GM18873 (cell line): ENCODE results near the gene AKNA.

Experiments
- ATAC-seq: cut with Tn5 transposase; IDR thresholded peaks from one replicate; pipeline ENCODE4 v1.9.1; 2021; ENCODE audit warnings: mild to moderate bottlenecking, moderate library complexity, moderate number of reproducible peaks; ENCODE audit not compliant: unreplicated experiment, low FRiP score

The AKNA gene

DNA sequence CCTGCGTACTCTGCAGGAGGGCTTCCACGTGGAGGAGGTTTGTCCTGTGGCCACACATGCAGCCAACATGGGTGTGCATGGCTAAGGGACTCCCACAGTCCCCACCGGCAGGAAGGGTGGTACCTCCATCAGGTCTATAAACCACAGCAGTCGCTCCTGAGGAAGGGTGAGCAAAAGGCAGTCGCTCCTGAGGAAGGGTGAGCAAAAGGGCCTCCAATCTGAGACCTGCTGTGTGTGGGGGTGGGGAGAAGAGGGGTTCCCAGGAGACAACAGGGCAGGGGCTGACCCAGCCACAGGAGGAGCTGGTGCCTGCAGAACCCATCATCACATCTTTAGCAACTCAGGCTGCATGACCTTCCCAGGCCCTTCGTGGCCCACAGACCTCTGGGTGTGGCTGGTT lies 30.3 kb upstream of the AKNA start:
- no peak for ATAC-seq

DNA sequence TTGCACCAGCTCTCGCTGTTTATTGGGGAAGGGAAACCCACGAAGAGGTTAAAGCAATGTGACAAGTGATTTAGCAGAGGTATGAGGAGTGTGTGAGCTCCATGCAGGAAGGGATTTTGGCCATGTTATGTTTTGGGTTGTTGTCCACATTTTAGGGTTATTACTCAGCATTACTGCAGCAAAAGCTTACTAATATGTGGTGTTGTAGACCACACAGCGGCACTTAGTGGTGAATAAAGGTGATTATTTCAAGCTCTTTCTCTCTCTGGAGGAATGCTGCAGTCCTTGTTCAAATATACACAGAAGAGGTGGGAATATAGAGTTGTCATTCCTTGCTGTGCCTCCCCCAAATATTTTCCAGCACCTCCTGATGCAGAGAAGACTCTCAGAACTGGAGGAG lies 29.7 kb upstream of the AKNA start:
- ATAC-seq: no peak

DNA sequence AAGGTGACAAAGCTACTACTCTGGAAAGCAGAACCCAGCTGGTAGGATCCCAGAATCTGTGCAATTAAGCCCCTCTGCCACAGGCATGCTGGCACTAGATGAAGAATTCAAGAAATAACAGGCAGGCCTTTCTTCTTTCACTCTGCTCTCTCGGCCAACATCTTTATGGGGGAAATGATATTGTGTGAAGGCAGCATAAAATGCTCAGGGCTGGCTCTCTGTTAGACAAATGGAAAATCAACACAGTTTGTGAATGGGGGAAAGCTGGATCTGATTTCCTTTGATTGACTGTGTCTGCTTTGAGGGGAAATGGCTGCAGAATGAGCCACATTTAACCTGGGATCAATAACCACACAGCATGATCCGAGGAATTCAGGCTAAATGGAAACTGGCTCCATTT lies 29.1 kb upstream of the AKNA start:
- ATAC-seq: no peak

DNA sequence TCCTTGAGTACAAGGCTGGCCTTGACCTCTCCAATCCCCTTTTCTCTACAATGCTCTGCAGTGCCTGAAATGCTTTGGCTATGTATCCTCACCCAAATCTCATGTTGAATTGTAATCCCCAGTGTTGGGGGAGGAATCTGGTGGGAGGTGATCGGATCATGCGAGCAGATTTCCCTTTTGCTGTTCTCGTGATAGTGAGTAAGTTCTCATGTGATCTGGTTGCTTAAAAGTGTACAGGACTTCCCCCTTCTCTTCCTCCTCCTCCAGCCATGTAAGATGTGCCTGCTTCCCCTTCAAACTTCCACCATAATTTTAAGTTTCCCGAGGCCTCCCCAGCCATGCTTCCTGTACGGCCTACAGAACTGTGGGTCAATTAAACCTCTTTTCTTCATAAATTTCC lies 28.5 kb upstream of the AKNA start:
- no peak for ATAC-seq

DNA sequence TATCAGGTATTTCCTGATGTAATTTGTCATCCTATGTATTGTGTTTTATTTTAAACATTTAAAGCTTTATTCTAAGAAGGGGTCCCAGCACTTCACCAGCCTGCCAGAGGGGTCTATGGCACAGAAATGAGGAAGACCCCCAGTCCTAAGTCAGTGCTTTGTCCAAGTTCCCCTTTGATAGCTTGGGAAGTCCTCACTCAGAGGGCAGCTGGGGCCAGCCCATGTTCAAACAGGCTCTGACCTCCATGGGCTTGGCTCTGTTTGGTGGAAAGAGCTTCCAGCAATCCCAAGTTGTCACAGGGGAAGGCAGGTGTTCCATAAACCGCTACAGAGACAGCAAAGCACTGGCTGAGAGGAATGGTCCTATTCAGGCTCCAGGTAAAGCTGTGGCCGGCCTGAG lies 26.6 kb upstream of the AKNA start:
- no peak for ATAC-seq

DNA sequence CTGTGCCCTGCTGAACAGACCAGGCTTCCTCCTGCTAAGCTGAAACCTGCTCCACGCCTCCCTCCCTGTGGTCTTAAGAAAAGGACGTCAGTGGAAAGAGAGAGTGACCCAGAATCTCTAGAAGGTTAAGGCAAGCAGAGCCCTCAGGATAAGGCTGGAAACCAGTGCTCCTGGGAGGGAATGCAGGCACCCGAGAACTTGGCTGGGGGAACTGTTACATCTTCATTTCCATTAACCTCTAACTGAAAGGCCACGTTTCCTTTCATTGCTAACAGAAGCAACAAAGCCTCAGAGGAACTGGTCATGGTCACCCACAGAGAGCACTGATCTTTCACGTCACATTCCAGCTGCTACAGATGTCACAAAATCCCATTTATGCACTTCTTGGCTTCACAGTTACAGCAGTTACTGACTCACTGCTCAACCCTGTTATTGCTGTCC lies 26.1 kb upstream of the AKNA start:
- no peak for ATAC-seq

DNA sequence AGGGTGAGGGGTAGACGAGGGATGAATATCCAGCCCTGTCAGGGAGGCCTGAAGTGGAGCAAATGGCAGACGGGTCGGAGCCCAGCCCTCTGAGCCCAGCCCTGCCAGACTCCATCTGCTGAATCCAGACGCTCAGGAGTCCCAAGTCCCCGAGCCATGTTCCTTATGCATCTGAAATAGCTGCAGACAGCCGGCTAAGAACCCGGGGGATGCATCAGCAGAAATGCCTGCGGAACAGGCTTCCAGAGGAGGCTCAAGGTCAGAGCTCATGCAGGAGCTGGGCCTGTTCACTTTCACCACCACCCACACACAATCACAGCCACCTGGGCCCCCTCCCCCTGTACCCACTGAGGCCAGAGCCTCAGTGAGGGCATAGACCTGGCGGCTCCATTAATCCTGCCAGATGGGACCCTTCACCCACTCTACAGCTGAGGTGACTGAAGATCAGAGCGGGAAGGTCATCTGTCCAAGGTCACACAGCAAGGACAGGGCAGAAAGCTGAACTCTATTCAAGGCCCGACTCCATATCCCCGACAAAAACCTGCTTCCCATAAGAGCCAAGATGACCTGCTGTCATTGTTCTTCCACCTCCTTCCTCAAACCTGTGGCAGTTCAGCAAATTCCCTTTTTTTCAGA lies 24.4 kb upstream of the AKNA start:
- ATAC-seq: no peak

DNA sequence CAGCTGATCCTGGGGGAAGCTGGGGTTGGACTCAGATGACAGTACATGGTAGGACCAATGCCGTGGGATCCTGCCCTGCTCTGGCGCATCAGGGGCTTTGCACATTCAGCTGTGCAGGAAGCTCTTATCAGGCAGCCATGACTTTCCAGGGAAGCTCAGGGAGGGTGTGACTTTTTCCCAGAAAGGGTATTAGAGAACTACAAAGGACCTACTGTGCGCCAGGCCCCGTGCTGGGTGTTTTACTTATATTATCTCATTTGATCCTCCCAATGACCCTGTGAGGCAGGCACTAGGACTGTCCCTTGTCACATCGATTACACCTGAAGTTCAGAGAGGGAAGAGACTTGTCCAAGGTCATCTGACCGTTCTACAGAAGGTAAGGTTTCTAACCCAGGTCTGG lies 23.7 kb upstream of the AKNA start:
- ATAC-seq: no peak

DNA sequence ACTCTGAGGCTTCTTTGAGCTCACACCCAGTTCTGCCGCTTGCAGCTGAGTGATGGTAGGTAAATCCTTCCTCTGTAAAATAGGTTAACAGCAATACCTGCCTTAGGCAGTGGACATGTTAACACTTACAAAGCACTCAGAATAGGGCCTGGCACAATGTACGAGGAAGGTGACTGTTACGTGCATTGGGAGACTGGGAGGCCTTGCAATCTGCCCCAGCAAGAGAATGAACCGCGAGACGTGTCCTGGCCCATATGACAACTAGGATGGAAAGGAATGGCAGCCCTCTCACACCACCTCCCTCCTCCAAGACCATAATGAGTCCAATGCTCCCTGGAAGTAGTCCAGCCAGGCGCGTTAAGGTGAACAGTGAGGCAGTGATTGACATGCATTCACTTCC lies 23.1 kb upstream of the AKNA start:
- no peak for ATAC-seq

DNA sequence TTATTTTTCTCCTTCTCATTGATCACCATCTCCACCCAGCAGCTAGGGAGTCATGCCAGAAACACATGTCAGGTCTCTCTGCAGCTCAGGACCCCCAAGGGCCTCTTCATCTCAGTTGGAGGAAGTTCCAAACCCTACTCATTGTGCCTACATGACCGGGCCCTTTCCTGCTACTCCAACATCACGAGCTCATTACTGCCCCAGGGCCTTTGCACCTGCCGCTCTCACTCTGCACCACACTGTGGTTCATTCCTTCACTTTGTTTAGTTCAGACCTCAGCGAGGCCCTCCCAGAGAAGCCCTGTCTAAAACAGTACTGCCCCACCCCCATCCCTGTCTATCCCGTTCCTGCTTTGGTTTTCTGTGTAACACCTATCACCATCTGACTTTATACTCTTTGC lies 22.1 kb upstream of the AKNA start:
- ATAC-seq: no peak

DNA sequence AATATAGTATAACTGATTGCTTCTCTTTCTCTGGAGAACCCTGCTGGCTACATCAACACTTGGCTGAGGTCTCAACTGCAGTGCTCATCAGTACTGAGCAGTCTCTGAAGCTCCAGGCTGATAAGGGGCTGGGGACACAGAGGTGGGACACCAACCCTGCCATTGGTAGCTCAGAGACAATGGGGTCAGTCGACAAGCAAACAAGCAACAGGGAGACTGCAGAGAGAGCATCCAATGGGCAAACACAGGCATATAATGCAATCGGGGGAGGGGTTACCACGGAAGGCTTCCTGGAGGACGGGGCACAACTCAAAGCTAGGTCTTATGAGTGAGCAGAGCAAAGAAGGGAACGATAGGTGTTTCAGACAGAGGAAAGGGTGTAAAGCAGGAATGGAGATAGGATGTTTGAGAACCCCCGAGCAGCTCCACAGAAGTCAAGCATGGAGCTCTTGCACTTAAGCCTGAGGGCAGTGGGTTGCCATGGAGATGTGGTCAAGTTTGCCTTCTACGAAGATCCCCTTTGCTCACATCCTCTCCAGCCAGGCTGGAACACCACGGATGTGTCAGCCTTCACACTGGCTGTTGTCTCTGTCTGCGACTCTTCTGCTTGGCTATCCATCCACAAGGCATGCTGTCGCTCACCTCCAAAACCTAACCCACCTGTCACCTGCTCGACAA lies 21.5 kb upstream of the AKNA start:
- no peak for ATAC-seq

DNA sequence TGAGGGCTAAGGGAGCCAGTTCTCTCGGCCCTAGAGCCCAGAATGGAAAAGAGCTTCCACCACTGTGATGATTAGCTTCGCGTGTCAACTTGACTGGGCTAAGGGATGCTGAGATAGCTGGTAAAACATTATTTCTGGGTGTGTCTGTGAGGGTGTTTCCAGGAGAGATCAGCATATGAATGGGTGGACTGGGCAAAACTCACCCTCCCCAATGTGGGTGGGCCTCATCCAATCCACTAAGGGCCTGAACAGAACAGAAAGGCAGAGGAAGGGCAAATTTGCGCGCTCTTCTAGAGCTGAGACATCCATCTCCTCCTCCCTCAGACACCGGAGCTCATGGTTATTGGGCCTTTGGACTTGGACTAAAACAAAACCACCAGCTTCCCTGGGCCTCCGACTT lies 20.9 kb upstream of the AKNA start:
- no peak for ATAC-seq

DNA sequence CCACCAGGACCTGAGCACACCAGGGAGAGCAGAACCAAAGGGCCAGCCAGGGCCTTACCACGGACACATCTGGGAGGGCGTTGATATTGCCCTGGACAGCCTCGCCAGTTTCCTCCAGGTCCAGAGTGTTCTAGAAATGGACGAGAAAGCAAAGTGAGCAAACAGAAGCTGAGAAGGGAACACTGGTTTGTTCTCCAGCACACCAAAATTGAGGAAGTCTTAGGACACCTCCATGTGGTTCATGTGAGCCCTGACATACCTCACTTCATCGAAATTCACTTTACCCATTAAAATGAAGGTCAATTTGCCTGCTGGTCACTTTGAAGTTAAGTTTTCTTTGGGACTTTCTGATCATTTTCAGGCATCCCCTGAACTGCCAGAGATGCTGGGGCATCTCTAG lies 20.1 kb upstream of the AKNA start:
- ATAC-seq: no peak

DNA sequence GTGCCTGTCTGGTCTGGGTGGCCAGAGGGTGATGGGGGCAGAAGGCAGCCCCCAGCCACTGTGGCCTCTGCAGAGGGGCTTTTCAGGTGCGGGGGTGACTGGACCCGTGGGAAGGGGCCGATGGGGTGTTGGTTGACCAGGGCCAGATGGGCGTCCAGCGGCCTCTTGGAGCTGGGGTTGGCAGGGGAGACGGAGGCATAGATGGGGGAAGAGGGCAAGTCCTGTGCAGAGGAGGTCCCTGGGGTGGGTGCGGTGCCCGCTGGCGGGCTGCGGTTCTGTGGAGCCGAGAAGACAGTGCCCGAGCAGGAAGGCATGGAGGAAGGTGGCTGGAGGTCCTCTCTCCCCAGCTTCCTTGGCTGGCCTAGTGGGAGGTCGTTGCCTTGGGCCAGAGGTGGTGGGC lies 18.7 kb upstream of the AKNA start:
- ATAC-seq: no peak

DNA sequence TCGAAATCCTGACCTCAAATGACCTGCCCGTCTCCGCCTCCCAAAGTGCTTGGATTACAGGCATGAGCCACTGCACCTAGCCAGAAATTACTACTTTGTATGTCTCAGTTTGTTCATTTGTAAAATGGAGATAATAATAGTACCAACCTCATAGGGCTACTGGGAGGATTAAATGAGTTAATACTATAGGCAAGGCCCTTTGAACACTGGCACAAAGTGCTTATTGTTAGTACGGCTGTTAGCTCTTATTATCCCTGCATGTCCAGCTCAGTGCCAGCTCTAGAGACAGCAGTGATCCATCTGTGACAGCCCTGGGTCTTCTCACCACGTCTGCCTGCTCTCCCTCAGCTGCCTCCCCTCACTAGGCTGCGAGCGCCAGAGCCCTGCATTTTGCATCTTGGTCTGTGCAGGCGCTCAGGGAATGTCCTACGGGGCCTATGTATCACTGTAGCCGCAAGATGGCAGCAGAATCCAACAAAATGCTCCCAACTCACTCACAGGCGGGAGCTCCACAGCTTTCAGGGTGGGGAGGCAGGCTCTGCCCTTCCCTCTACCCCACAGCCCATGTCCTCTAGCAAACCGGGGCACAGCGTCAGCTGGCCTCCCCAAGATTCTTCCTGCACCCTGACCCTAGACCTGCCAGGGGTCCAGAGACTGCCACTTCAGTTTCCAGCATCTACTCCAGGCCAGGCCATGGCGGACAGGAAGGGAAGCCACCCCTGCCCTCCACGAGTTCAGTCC lies 17.7 kb upstream of the AKNA start:
- ATAC-seq: no peak

DNA sequence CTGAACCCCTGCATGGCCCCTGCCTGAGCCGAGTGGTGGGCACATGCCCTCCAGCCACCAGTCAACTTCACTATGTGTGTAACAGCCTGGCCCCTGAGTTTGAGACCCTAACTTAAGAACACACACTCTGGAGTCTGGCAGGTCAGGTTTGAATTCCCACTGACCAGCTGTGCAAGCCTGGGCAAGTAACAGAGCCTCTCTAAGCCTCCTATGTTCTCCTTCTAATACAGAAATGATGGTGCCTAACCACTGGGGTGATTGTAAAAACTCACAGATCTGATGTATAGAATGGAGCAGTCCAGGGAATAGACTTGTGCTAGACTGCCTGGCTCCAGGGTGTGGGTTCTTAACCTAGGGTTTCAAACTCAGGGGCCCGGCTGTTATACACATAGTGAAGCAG lies 16.7 kb upstream of the AKNA start:
- ATAC-seq: no peak

DNA sequence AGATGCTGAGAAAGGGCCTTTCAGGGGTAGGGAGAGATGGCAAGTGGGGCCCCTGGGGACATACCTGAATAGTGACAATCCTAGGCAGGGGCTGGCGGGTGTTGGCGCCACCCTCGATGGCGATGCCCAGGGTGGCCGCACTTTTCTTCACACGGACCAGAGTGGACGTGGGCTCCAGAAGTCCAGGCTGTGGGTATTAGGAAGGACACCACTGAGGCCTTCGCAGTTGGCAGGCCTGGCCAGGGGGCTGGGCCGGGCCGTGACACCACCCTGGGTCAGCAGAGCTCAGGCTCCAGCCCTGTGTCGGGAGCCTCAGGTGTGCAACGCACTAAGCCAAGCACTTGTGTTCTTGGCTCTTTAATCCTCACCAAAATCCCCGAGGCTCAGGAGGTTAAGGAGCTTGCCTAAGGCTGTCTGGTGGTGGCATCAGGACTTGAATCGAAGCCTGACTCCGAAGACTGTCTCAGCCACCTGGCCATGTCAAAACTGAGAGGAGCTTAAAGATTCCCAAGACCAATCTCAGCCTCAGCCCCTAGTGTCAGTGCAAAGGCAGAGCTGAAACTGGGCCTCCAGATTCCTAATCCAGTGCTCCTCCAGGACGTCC lies 15.5 kb upstream of the AKNA start:
- no peak for ATAC-seq

DNA sequence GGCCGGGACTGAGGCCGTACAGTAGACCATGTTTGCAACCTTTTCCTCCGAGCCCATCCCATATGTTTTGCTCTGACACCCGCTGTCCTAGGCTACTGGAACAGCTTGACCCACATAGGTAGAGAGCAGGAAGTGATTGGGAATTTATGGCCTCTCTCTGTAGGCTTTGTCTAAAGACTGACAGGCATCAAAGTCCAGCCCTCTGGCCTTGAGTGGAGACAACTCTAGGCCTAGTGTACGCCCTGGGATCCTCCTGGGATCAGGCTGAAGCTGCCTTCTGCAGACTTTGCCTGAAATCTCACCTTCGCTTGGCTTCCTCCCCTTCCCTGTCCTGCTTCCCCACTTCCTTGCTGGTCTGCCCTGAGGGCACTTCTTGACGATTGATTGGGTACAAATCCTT lies 13.6 kb upstream of the AKNA start:
- ATAC-seq: no peak

DNA sequence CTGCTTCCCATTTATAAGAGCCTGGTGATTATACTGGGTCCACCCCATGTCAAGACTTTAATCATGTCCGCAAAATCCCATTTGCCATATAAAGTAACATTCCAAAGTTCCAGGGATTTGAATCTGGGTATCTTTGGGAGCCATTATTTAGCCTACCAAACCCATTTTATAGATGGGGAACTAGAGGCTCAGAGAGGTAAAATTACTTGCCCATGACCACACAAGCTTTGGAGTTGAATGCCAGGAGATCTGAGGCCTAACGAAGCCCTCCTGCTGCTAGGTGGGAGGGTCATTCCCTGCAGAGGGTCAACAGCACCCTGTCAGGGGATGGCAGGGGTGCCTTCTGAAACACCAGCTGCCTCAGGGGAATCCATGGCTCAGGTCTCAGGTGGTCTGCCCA lies 13.0 kb upstream of the AKNA start:
- no peak for ATAC-seq

DNA sequence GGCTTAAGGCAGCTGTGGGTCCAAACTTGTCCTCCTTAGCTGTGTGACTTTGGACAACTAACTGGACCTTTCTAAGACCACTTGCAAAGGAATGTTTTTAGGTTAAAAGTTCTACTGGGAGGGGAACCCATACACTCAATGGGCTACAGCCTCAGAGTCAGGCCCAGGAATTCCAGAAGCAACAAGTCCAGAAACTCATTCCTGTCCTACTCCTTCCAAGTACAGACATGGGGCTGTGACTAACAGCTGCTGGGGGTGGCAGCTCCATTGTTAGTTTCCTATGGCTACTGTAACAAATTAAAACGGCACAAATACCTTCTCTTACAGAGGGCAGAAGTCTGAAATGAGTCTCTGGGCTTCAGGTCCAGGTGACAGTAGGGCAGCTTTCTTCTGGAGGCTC lies 12.4 kb upstream of the AKNA start:
- no peak for ATAC-seq

DNA sequence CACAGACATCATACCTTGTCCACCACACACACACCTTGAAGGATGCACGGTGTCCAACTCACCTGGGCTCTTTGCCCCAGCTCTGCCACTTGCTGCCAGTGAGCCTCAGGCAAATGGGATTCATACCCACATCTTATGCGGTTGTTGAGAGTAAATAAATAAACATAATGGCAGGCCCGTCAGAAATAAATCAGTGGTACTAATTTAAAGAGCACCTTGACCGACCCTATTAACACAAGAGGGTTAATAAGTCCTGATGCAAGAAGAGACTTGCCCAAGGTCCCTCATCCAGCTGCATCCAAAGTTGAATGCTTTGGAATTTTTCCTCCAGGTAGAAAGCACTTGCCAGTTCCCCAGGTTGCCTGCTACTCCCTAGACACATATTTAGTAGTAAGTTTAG lies 11.6 kb upstream of the AKNA start:
- ATAC-seq: no peak
